Esophagus muscularis mucosa (tissue), 4 donors: Measurements from ENCODE around the gene KCNQ1.

Source experiments
- EP300 ChIP-seq: sonication (generic); formaldehyde crosslinking; IDR thresholded peaks from one replicate; pipeline ENCODE4 v1.6.1; 2017; ENCODE audit warnings: antibody characterized with exemption
- POLR2A ChIP-seq: fragments of 450-650 bp; IDR thresholded peaks from one replicate; pipeline ENCODE4 v1.6.1; 2017; ENCODE audit warnings: antibody characterized with exemption, moderate library complexity, mild to moderate bottlenecking, low read depth
- POLR2AphosphoS5 ChIP-seq, 2 donors: sonication (generic); formaldehyde crosslinking; IDR thresholded peaks; one replicate each; pipeline ENCODE4 v1.6.1; 2017; ENCODE audit warnings: antibody characterized with exemption in 2 of 2
- TF ChIP-seq, protein P1 (sequence below), 3 experiments: fragments of 200-600 bp in 2 of 3; fragments of 450-650 bp in 1 of 3; sonication (generic) in 2 of 3; IDR thresholded peaks; one replicate each; pipeline ENCODE4 v1.5.1; 2017 to 2019; ENCODE audit warnings: antibody characterized with exemption in 3 of 3, mild to moderate bottlenecking in 2 of 3, moderate library complexity in 1 of 3

GRCh38 chr11:2708757-2709281 is 264.0 kb downstream of the KCNQ1 start:
- TF ChIP-seq, protein P1, sequence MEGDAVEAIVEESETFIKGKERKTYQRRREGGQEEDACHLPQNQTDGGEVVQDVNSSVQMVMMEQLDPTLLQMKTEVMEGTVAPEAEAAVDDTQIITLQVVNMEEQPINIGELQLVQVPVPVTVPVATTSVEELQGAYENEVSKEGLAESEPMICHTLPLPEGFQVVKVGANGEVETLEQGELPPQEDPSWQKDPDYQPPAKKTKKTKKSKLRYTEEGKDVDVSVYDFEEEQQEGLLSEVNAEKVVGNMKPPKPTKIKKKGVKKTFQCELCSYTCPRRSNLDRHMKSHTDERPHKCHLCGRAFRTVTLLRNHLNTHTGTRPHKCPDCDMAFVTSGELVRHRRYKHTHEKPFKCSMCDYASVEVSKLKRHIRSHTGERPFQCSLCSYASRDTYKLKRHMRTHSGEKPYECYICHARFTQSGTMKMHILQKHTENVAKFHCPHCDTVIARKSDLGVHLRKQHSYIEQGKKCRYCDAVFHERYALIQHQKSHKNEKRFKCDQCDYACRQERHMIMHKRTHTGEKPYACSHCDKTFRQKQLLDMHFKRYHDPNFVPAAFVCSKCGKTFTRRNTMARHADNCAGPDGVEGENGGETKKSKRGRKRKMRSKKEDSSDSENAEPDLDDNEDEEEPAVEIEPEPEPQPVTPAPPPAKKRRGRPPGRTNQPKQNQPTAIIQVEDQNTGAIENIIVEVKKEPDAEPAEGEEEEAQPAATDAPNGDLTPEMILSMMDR (IDR thresholded peaks at IDR 0.05): no peak
- TF ChIP-seq EP300 (no peak), POLR2A (no peak), POLR2AphosphoS5 (IDR thresholded peaks at IDR 0.05) (peak; percentile 43 to 46)
